Right cardiac atrium (tissue), 5 donors: ENCODE data around the gene ZNF579. TPM values are rescaled to one million over a fixed set of nuclear protein-coding genes. Genes with fewer than 3 reads are reported as not detected.
A peak's percentile ranks its signal among the peaks of the same experiment; 100 is the strongest.
"Not testable (repeated sequence)": the region's sequence is repeated elsewhere in the genome, so short reads cannot be mapped to it uniquely, and the experiment has no call there.

ENCODE experiments used
- ATAC-seq, 2 donors: fragments of 200-7000 bp; cut with Tn5 transposase; one replicate each; pipeline versions ENCODE4 v1.8.0 to v1.9.1; 2020; ENCODE audit warnings: moderate library complexity in 2 of 2, mild to moderate bottlenecking in 1 of 2
- DNase-seq, 3 donors: peaks; one replicate each; pipeline ENCODE4 v3.0.0-alpha.2; 2020
- H3K27ac ChIP-seq: one replicate; pipeline ENCODE4 v1.5.1; 2013; ENCODE audit warnings: mild to moderate bottlenecking, low read length, control low read depth, moderate library complexity
- H3K27me3 ChIP-seq: one replicate; pipeline ENCODE4 v1.6.1; 2013; ENCODE audit not compliant: control insufficient read depth, insufficient read depth
- H3K4me1 ChIP-seq: one replicate; pipeline ENCODE4 v1.6.1; 2013; ENCODE audit warnings: low read length; ENCODE audit not compliant: control insufficient read depth, insufficient read depth
- H3K4me3 ChIP-seq: one replicate; pipeline ENCODE4 v1.5.1; 2013; ENCODE audit warnings: low read length, control low read depth
- H3K9me3 ChIP-seq: one replicate; pipeline ENCODE4 v1.6.1; 2013; ENCODE audit warnings: low read length; ENCODE audit not compliant: control insufficient read depth
- WGBS: extraction: QIAGEN DNeasy Blood & Tissue Kit; methylation state at CpG from one replicate; pipeline ENCODE4 v1.1.7; 2013; 5-methylcytosine and 5-hydroxymethylcytosine counted together
- intact Hi-C, 4 donors: fragments of 100-400 bp; cut with DNase I; formaldehyde crosslinking; loops; one replicate each; pipeline versions ENCODE4 v1.11.0 to v1.14.0; 2022 to 2023
- polyA plus RNA-seq: library from polyadenylated mRNA; stranded (reverse); fragments of 200-250 nt; gene quantifications from one replicate; pipeline ENCODE4 v1.2.3, GENCODE V29; 2013
- total RNA-seq, 4 donors: library from RNA; stranded (reverse); fragmentation: NEBNext Ultra II Directional; extraction: Animal tissue kit (Norgen Biotek cat#: 25700); gene quantifications; one replicate each; pipeline ENCODE4 v1.2.1, GENCODE V29; 2021
- donor health status: healthy with polysubstance abuse.
- donor health status: DM: no; HTN: yes; CAD: no.
- donor health status: DM: no; HTN: no; CAD: no.
- donor health status: DM: no; HTN: yes; CAD: no; lungs with severe emphysema.
- donor health status: DM: yes; HTN: yes; CAD: no.

ZNF579 gene
- total and polyA plus RNA-seq, 5 donors: 10.2 to 15.5 (median 13.3) TPM

- H3K27me3 ChIP-seq, ATAC-seq, H3K4me1 ChIP-seq, H3K9me3 ChIP-seq, H3K4me3 ChIP-seq, DNase-seq, H3K27ac ChIP-seq: not testable (repeated sequence)
- WGBS: 82% methylated on average over 8 of the region's 8 CpGs
- intact Hi-C loops: loop anchor here in 1 of 4 donors (5.0 kb wide), 1 partner anchor 67 kb away; no protein-coding TSS in a partner anchor
Observed at GRCh38 chr19:55583897-55584296, 3.2 kb upstream of the ZNF579 start.

- ATAC-seq, H3K4me1 ChIP-seq, H3K4me3 ChIP-seq, H3K9me3 ChIP-seq, H3K27me3 ChIP-seq, DNase-seq, H3K27ac ChIP-seq: not testable (repeated sequence)
- intact Hi-C loops: loop anchor here in 1 of 4 donors (5.0 kb wide), 1 partner anchor 65 kb away; no protein-coding TSS in a partner anchor
- WGBS: 71% methylated on average over 4 of the region's 4 CpGs
Observed at GRCh38 chr19:55582284-55582683, 1.6 kb upstream of the ZNF579 start.

- intact Hi-C loops: loop anchor here in 1 of 4 donors (5.0 kb wide), 1 partner anchor 65 kb away; no protein-coding TSS in a partner anchor
- H3K27me3 ChIP-seq: no peaks in the 10 kb centered on the region
- DNase-seq: peak in 1 of 3 donors; percentile 0
- WGBS: 24% methylated on average over 6 of the region's 6 CpGs
- ATAC-seq: no peak
- no peak overlapping the region for H3K27ac ChIP-seq
- no peak overlapping the region for H3K4me3 ChIP-seq
- no peaks in the 10 kb centered on the region for H3K9me3 ChIP-seq
- H3K4me1 ChIP-seq: peaks cover 5% of the 10 kb centered on the region
Observed at GRCh38 chr19:55581823-55582223, 1.2 kb upstream of the ZNF579 start.

- ATAC-seq (peak in 1 of 2 donors; percentile 10), DNase-seq (peak in 2 of 3 donors; percentile 32 to 36)
- H3K27ac ChIP-seq: peak overlapping the region; percentile 78
- intact Hi-C loops: loop anchor here in 1 of 4 donors (5.0 kb wide), 1 partner anchor 64 kb away; no protein-coding TSS in a partner anchor
- H3K4me3 ChIP-seq: peak overlapping the region; percentile 87
- H3K4me1 ChIP-seq: peaks cover 5% of the 10 kb centered on the region
- 36% methylated on average over 12 of the region's 12 CpGs for WGBS
- no peaks in the 10 kb centered on the region for H3K27me3 ChIP-seq
- H3K9me3 ChIP-seq: no peaks in the 10 kb centered on the region
Observed at GRCh38 chr19:55581145-55581822, 636 bp upstream of the ZNF579 start.

- H3K9me3 ChIP-seq: no peaks in the 10 kb centered on the region
- WGBS: 10% methylated on average over 20 of the region's 20 CpGs
- DNase-seq (peak; percentile 32 to 73 (median 64)), ATAC-seq (peak; percentile 45 to 64)
- peak overlapping the region; percentile 65 for H3K27ac ChIP-seq
- H3K4me3 ChIP-seq: peak overlapping the region; percentile 87
- H3K27me3 ChIP-seq: no peaks in the 10 kb centered on the region
- intact Hi-C loops: loop anchor here in 1 of 4 donors (5.0 kb wide), 1 partner anchor 63 kb away; no protein-coding TSS in a partner anchor
- peaks cover 5% of the 10 kb centered on the region for H3K4me1 ChIP-seq
Observed at GRCh38 chr19:55579766-55580621, 654 bp downstream of the ZNF579 start.

GRCh38 chr19:55578761-55579747 is 1.6 kb downstream of the ZNF579 start:
- 94% methylated on average over 90 of the region's 90 CpGs for WGBS
- H3K27ac ChIP-seq: peak overlapping the region; percentile 65
- DNase-seq: peak in 2 of 3 donors; percentile 57 to 68

GRCh38 chr19:55578031-55578760 is 2.5 kb downstream of the ZNF579 start:
- ATAC-seq (no peak), DNase-seq (peak in 2 of 3 donors; percentile 20 to 54)
- 95% methylated on average over 83 of the region's 83 CpGs for WGBS
- no peaks in the 10 kb centered on the region for H3K27me3 ChIP-seq
- no peak overlapping the region for H3K4me3 ChIP-seq
- H3K9me3 ChIP-seq: no peaks in the 10 kb centered on the region
- no peak overlapping the region for H3K27ac ChIP-seq
- intact Hi-C loops: no loop called here
- H3K4me1 ChIP-seq: peaks cover 5% of the 10 kb centered on the region

More at GRCh38 chr19:55578761-55579747, 1.6 kb downstream of the ZNF579 start:
- Histone ChIP-seq H3K27me3 (no peaks in the 10 kb centered on the region), H3K4me1 (peaks cover 5% of the 10 kb centered on the region), H3K4me3 (peak overlapping the region; percentile 87), H3K9me3 (no peaks in the 10 kb centered on the region)
- ATAC-seq: no peak
- intact Hi-C loops: no loop called here

GRCh38 chr19:55576746-55577145 is 3.9 kb downstream of the ZNF579 start:
- Histone ChIP-seq H3K9me3 (no peaks in the 10 kb centered on the region), H3K27me3 (no peaks in the 10 kb centered on the region), H3K27ac (no peak overlapping the region), H3K4me1 (peaks cover 5% of the 10 kb centered on the region), H3K4me3 (no peak overlapping the region)
- peak in 1 of 3 donors; percentile 3 for DNase-seq
- ATAC-seq: no peak
- intact Hi-C loops: no loop called here
- WGBS: 86% methylated on average over 5 of the region's 5 CpGs

GRCh38 chr19:55573929-55574328 is 6.7 kb downstream of the ZNF579 start:
- H3K27me3 ChIP-seq, ATAC-seq, H3K4me3 ChIP-seq, intact Hi-C loops, H3K27ac ChIP-seq, H3K9me3 ChIP-seq, H3K4me1 ChIP-seq: not testable (repeated sequence)
- peak in 1 of 3 donors; percentile 2 for DNase-seq
- 94% methylated on average over 6 of the region's 6 CpGs for WGBS
